Measurements from ENCODE around the gene HDAC9.

DNA sequence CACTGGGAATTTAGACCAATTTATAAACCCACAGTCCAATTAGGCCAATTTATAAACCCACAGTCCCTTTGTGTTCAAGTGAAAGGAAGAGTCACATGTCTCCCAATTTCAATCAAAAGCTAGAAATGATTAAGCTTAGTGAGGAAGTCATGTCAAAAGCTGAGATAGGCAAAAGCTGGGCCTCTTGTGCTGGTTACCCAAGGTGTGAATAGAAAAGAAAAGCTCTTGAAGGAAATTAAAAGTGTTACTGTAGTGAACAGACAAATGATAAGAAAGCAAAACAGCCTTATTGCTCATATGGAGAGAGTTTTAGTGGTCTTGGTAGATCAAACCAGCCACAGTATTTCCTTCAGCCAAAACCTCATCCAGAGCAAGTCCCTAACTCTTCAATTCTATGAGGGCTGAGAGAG is 245.0 kb downstream of the HDAC9 start:
- TF ChIP-seq POLR2A (IDR thresholded peaks at IDR 0.05) = no peak
- TF ChIP-seq, protein P1, sequence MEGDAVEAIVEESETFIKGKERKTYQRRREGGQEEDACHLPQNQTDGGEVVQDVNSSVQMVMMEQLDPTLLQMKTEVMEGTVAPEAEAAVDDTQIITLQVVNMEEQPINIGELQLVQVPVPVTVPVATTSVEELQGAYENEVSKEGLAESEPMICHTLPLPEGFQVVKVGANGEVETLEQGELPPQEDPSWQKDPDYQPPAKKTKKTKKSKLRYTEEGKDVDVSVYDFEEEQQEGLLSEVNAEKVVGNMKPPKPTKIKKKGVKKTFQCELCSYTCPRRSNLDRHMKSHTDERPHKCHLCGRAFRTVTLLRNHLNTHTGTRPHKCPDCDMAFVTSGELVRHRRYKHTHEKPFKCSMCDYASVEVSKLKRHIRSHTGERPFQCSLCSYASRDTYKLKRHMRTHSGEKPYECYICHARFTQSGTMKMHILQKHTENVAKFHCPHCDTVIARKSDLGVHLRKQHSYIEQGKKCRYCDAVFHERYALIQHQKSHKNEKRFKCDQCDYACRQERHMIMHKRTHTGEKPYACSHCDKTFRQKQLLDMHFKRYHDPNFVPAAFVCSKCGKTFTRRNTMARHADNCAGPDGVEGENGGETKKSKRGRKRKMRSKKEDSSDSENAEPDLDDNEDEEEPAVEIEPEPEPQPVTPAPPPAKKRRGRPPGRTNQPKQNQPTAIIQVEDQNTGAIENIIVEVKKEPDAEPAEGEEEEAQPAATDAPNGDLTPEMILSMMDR (IDR thresholded peaks at IDR 0.05) = no peak

Data from adrenal gland (tissue), 5 donors.